NT2/D1 (cell line): Measurements from ENCODE around the gene GSE1.

Source experiments
- SUZ12 ChIP-seq: IDR thresholded peaks from 2 replicates; pipeline ENCODE4 v1.6.1; 2011; ENCODE audit not compliant: insufficient read length, insufficient read depth; ENCODE audit errors: extremely low read depth
- YY1 ChIP-seq: IDR thresholded peaks from 2 replicates; pipeline ENCODE4 v1.6.1; 2011; ENCODE audit not compliant: insufficient read length, insufficient read depth

GRCh38 chr16:85676466-85676865, 63.3 kb downstream of the GSE1 start:
- TF ChIP-seq SUZ12 (no peak), YY1 (no peak)
